Liver (tissue), 9 donors: ENCODE results near the gene MYBPH. TPM values are rescaled to one million over a fixed set of nuclear protein-coding genes. Genes with fewer than 3 reads are reported as not detected.

ENCODE experiments used
- DNase-seq: peaks from one replicate; pipeline ENCODE4 v3.0.0-alpha.2; 2017; ENCODE audit warnings: low spot score
- H3K27ac ChIP-seq, 2 donors: one replicate each; pipeline ENCODE4 v1.7.0; 2013; ENCODE audit warnings: inconsistent platforms in 2 of 2, low read length in 2 of 2, control low read depth in 1 of 2, low read depth in 1 of 2, mild to moderate bottlenecking in 1 of 2
- H3K27me3 ChIP-seq, 4 donors: one replicate each; pipeline versions ENCODE4 v1.6.1 to v1.7.0; 2013; ENCODE audit warnings: low read length in 3 of 4, inconsistent platforms in 1 of 4, mild to moderate bottlenecking in 1 of 4, moderate library complexity in 1 of 4; ENCODE audit not compliant: control insufficient read depth in 4 of 4, insufficient read depth in 4 of 4
- H3K36me3 ChIP-seq, 4 donors: one replicate each; pipeline versions ENCODE4 v1.6.1 to v1.7.0; 2013; ENCODE audit warnings: low read length in 3 of 4, mild to moderate bottlenecking in 3 of 4, low read depth in 1 of 4, moderate library complexity in 1 of 4; ENCODE audit not compliant: control insufficient read depth in 4 of 4, insufficient read depth in 3 of 4
- H3K4me1 ChIP-seq, 4 donors: one replicate each; pipeline versions ENCODE4 v1.6.1 to v1.7.0; 2013; ENCODE audit warnings: low read length in 3 of 4, mild to moderate bottlenecking in 3 of 4, moderate library complexity in 1 of 4; ENCODE audit not compliant: control insufficient read depth in 4 of 4, insufficient read depth in 4 of 4
- H3K4me3 ChIP-seq, 3 donors: one replicate each; pipeline versions ENCODE4 v1.6.1 to v1.7.0; 2013; ENCODE audit warnings: low read length in 3 of 3, control low read depth in 1 of 3, low read depth in 1 of 3, mild to moderate bottlenecking in 1 of 3
- H3K9ac ChIP-seq, 2 donors: one replicate each; pipeline ENCODE4 v1.7.0; 2013; ENCODE audit warnings: low read length in 2 of 2, mild to moderate bottlenecking in 2 of 2, moderate library complexity in 2 of 2, control low read depth in 1 of 2, low read depth in 1 of 2
- H3K9me3 ChIP-seq, 4 donors: one replicate each; pipeline versions ENCODE4 v1.6.1 to v1.7.0; 2013; ENCODE audit warnings: low read length in 3 of 4; ENCODE audit not compliant: control insufficient read depth in 4 of 4
- ATF3 ChIP-seq: IDR thresholded peaks from 2 replicates; pipeline ENCODE4 v1.6.1; 2016; ENCODE audit warnings: antibody characterized with exemption
- CTCF ChIP-seq: fragments of 150-350 bp; IDR thresholded peaks from 2 replicates; pipeline ENCODE4 v1.5.1; 2017; ENCODE audit warnings: improper control_type of control experiment, low read depth, low read length; ENCODE audit not compliant: missing input control
- FOXA1 ChIP-seq: IDR thresholded peaks from 2 replicates; pipeline ENCODE4 v1.6.1; 2016; ENCODE audit warnings: antibody characterized with exemption
- FOXA2 ChIP-seq: IDR thresholded peaks from 2 replicates; pipeline ENCODE4 v1.6.1; 2016; ENCODE audit warnings: antibody characterized with exemption
- GABPA ChIP-seq, 2 donors: IDR thresholded peaks in 1 of 2; conservative IDR thresholded peaks in 1 of 2; 2 replicates each; pipeline ENCODE4 v1.6.1; 2016; ENCODE audit warnings: antibody characterized with exemption in 2 of 2, mild to moderate bottlenecking in 1 of 2, moderate library complexity in 1 of 2
- HNF4A ChIP-seq, 2 donors: conservative IDR thresholded peaks; 2 replicates each; pipeline ENCODE4 v1.6.1; 2016; ENCODE audit warnings: antibody characterized with exemption in 2 of 2, mild to moderate bottlenecking in 2 of 2
- HNF4G ChIP-seq: IDR thresholded peaks from 2 replicates; pipeline ENCODE4 v1.6.1; 2016; ENCODE audit warnings: antibody characterized with exemption
- JUND ChIP-seq, 2 donors: IDR thresholded peaks; 2 replicates each; pipeline ENCODE4 v1.6.1; 2016; ENCODE audit warnings: antibody characterized with exemption in 2 of 2
- MAX ChIP-seq: IDR thresholded peaks from 2 replicates; pipeline ENCODE4 v1.6.1; 2016; ENCODE audit warnings: antibody characterized with exemption
- NR2F2 ChIP-seq: IDR thresholded peaks from 2 replicates; pipeline ENCODE4 v1.6.1; 2016; ENCODE audit warnings: antibody characterized with exemption
- RAD21 ChIP-seq, 2 donors: IDR thresholded peaks; 2 replicates each; pipeline ENCODE4 v1.6.1; 2016; ENCODE audit warnings: antibody characterized with exemption in 2 of 2, mild to moderate bottlenecking in 2 of 2
- REST ChIP-seq: IDR thresholded peaks from 2 replicates; pipeline ENCODE4 v1.6.1; 2016; ENCODE audit warnings: antibody characterized with exemption, mild to moderate bottlenecking
- RXRA ChIP-seq, 2 donors: IDR thresholded peaks; 2 replicates each; pipeline ENCODE4 v1.6.1; 2017 to 2018; ENCODE audit warnings: antibody characterized with exemption in 2 of 2, mild to moderate bottlenecking in 1 of 2
- SP1 ChIP-seq: IDR thresholded peaks from 2 replicates; pipeline ENCODE4 v1.6.1; 2018; ENCODE audit warnings: antibody characterized with exemption, mild to moderate bottlenecking
- YY1 ChIP-seq: IDR thresholded peaks from 2 replicates; pipeline ENCODE4 v1.6.1; 2016; ENCODE audit warnings: antibody characterized with exemption, mild to moderate bottlenecking
- ZBTB33 ChIP-seq: IDR thresholded peaks from 2 replicates; pipeline ENCODE4 v1.6.1; 2016; ENCODE audit warnings: antibody characterized with exemption
- WGBS: extraction: QIAGEN DNeasy Blood & Tissue Kit; methylation state at CpG from one replicate; pipeline ENCODE4 v1.1.7; 2013; 5-methylcytosine and 5-hydroxymethylcytosine counted together
- polyA plus RNA-seq, 2 donors: library from polyadenylated mRNA; stranded (reverse) in 1 of 2; unstranded in 1 of 2; fragments of 200-250 nt in 1 of 2; fragments of >200 nt in 1 of 2; fragmentation: Nextera tagmentation in 1 of 2; extraction: Ambion mirVana in 1 of 2; gene quantifications; one replicate each; pipeline versions ENCODE4 v1.2.1 to v1.2.3, GENCODE V29; 2013 to 2015
- total RNA-seq, 2 donors: library from RNA; depleted of rRNA; stranded (reverse); fragments of >200 nt; gene quantifications; one replicate each; pipeline ENCODE4 v1.2.3, GENCODE V29; 2014
- donor health status: healthy.
- donor health status: healthy.
- donor health status: healthy.
- donor health status: healthy.
- donor health status: healthy.

Gene MYBPH
- total and polyA plus RNA-seq, 4 donors, result 0.09 TPM; not detected in 3

- TF ChIP-seq ZBTB33, result no peak
Measured at GRCh38 chr1:203162403-203162802, 13.2 kb downstream of the MYBPH start (continued).

- TF ChIP-seq GABPA (IDR thresholded peaks at IDR 0.05 in 1 of 2, conservative IDR thresholded peaks at IDR 0.05 in 1 of 2) (no peak), ZBTB33 (no peak), HNF4G (no peak), REST (no peak), ATF3 (no peak), SP1 (no peak), JUND (IDR thresholded peaks at IDR 0.05) (no peak), HNF4A (conservative IDR thresholded peaks at IDR 0.05) (no peak)
- Histone ChIP-seq H3K4me1 (no peaks in the 10 kb centered on the region), H3K36me3 (no peaks in the 10 kb centered on the region), H3K9me3 (peaks cover 0 to 3% (median under 1%) of the 10 kb centered on the region in 4 donors), H3K9ac (no peak overlapping the region), H3K4me3 (no peak overlapping the region), H3K27me3 (peaks cover 0 to 2% (median 0%) of the 10 kb centered on the region in 4 donors), H3K27ac (no peak overlapping the region)
- WGBS, result 88% methylated on average over 11 of the region's 11 CpGs
- DNase-seq, result no peak
Measured at GRCh38 chr1:203161703-203162102, 13.9 kb downstream of the MYBPH start.

- no peak for DNase-seq
- no peak for TF ChIP-seq RAD21 (IDR thresholded peaks at IDR 0.05)
- TF ChIP-seq REST, result no peak
- no peak for TF ChIP-seq YY1
- no peak for TF ChIP-seq SP1
- no peak for TF ChIP-seq ATF3
- TF ChIP-seq HNF4A (conservative IDR thresholded peaks at IDR 0.05), result no peak
- TF ChIP-seq MAX, result no peak
- no peak for TF ChIP-seq RXRA (IDR thresholded peaks at IDR 0.05)
- TF ChIP-seq GABPA (IDR thresholded peaks at IDR 0.05 in 1 of 2, conservative IDR thresholded peaks at IDR 0.05 in 1 of 2), result no peak
- TF ChIP-seq CTCF, result no peak
- TF ChIP-seq FOXA1, result no peak
- TF ChIP-seq JUND (IDR thresholded peaks at IDR 0.05), result no peak
- TF ChIP-seq NR2F2, result no peak
- no peak for TF ChIP-seq FOXA2
- H3K27me3 ChIP-seq, result peaks cover 0 to 2% (median 0%) of the 10 kb centered on the region in 4 donors
- H3K36me3 ChIP-seq, result no peaks in the 10 kb centered on the region
- no peaks in the 10 kb centered on the region for H3K4me1 ChIP-seq
- WGBS, result 69% methylated on average over 6 of the region's 6 CpGs
- H3K4me3 ChIP-seq, result no peak overlapping the region
- H3K9me3 ChIP-seq, result peaks cover 0 to 3% (median under 1%) of the 10 kb centered on the region in 4 donors
- H3K9ac ChIP-seq, result no peak overlapping the region
- no peak overlapping the region for H3K27ac ChIP-seq
Measured at GRCh38 chr1:203161175-203161574, 14.5 kb downstream of the MYBPH start.
